H54 (cell line): ENCODE measurements around the gene CNPY2.
A peak's percentile ranks its signal among the peaks of the same experiment; 100 is the strongest.
"Not testable (repeated sequence)": the region's sequence is repeated elsewhere in the genome, so short reads cannot be mapped to it uniquely, and the experiment has no call there.

ENCODE experiments used
- DNase-seq: peaks from one replicate; pipeline ENCODE4 v3.0.0; 2011; ENCODE audit warnings: low spot score, mixed read lengths; ENCODE audit not compliant: insufficient read length
- FAIRE-seq: peaks from 3 replicates; lab custom pipeline; 2011; peaks lifted over from hg19 to GRCh38; lab: Jason Lieb, UNC
- POLR2A ChIP-seq: IDR thresholded peaks from 2 replicates; pipeline ENCODE4 v1.6.1; 2011; ENCODE audit warnings: low read depth, mild to moderate bottlenecking, low read length

Gene CNPY2

GRCh38 chr12:56296295-56296694 lies 19.5 kb downstream of the CNPY2 start:
- TF ChIP-seq POLR2A = no peak
- no peak for DNase-seq
- no peak for FAIRE-seq

- TF ChIP-seq POLR2A = no peak
- DNase-seq (no peak), FAIRE-seq (no peak)
These were observed 22.0 kb downstream of the CNPY2 start for GRCh38 chr12:56293795-56294194.

- TF ChIP-seq POLR2A = no peak
- FAIRE-seq (no peak), DNase-seq (no peak)
These were observed 26.9 kb downstream of the CNPY2 start for GRCh38 chr12:56288705-56289387.

GRCh38 chr12:56286044-56286830 lies 29.6 kb downstream of the CNPY2 start:
- no peak for DNase-seq
- no peak for TF ChIP-seq POLR2A
- FAIRE-seq = no peak

GRCh38 chr12:56284263-56284662 lies 31.5 kb downstream of the CNPY2 start:
- not testable (repeated sequence) for FAIRE-seq, DNase-seq

- FAIRE-seq (no peak), DNase-seq (no peak)
- TF ChIP-seq POLR2A = no peak
These were observed 33.2 kb downstream of the CNPY2 start for GRCh38 chr12:56282579-56282978.

GRCh38 chr12:56282030-56282429 lies 33.8 kb downstream of the CNPY2 start:
- TF ChIP-seq POLR2A = no peak

GRCh38 chr12:56280849-56281248 lies 34.9 kb downstream of the CNPY2 start:
- FAIRE-seq (no peak), DNase-seq (no peak)
- TF ChIP-seq POLR2A = no peak

More at GRCh38 chr12:56282030-56282429, 33.8 kb downstream of the CNPY2 start:
- no peak for DNase-seq
- FAIRE-seq = no peak

- FAIRE-seq = no peak
- no peak for TF ChIP-seq POLR2A
- DNase-seq = no peak
These were observed 36.9 kb downstream of the CNPY2 start for GRCh38 chr12:56278905-56279304.

- TF ChIP-seq POLR2A = no peak
- DNase-seq (no peak), FAIRE-seq (no peak)
These were observed 41.5 kb downstream of the CNPY2 start for GRCh38 chr12:56274299-56274698.

GRCh38 chr12:56272468-56272867 lies 43.3 kb downstream of the CNPY2 start:
- FAIRE-seq = not testable (repeated sequence)

GRCh38 chr12:56271031-56271430 lies 44.8 kb downstream of the CNPY2 start:
- FAIRE-seq (no peak), DNase-seq (no peak)
- TF ChIP-seq POLR2A = no peak

More at GRCh38 chr12:56272468-56272867, 43.3 kb downstream of the CNPY2 start:
- not testable (repeated sequence) for DNase-seq

- no peak for FAIRE-seq
- no peak for DNase-seq
- no peak for TF ChIP-seq POLR2A
These were observed 48.2 kb downstream of the CNPY2 start for GRCh38 chr12:56267443-56268071.

- FAIRE-seq (no peak), DNase-seq (peak; percentile 90)
- peak; percentile 81 for TF ChIP-seq POLR2A
These were observed 48.9 kb downstream of the CNPY2 start, which contains the start of gene COQ10A for GRCh38 chr12:56266693-56267442. TSS of gene COQ10A (plus strand) at chr12:56266942. CDS start at chr12:56267119, 177 bp downstream.

- not testable (repeated sequence) for FAIRE-seq, DNase-seq
These were observed 49.6 kb downstream of the CNPY2 start for GRCh38 chr12:56266068-56266692.

GRCh38 chr12:56262955-56263354 lies 52.8 kb downstream of the CNPY2 start:
- FAIRE-seq, DNase-seq: not testable (repeated sequence)
